GM21737 (cell line): ENCODE data around the gene TM9SF4.

Source experiments
- ATAC-seq: cut with Tn5 transposase; IDR thresholded peaks from one replicate; pipeline ENCODE4 v1.9.1; 2021; ENCODE audit warnings: mild to moderate bottlenecking, moderate library complexity; ENCODE audit not compliant: unreplicated experiment

The TM9SF4 gene

GRCh38 chr20:32127347-32127746 is 17.8 kb downstream of the TM9SF4 start:
- no peak for ATAC-seq

DNA sequence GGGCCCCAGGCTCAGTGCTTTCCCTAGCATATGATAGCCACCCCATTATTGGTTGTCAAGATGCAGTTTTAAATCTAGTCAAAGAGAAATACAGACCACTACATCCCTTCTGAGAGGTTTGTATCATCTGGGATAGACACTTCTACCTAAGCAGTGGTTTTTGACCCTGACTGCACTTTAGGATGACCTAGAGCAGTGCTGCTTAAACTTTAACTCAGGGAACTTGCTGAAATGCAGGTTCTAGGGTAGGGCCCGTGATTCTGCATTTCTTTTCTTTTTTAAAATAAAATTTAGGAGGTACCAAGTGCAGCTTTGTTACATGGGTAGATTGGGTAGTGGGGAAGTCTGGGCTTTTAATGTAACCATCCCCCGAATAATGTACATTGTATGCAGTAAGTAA is 18.7 kb downstream of the TM9SF4 start:
- ATAC-seq, result no peak

- no peak for ATAC-seq
Measured at GRCh38 chr20:32129863-32130262, 20.3 kb downstream of the TM9SF4 start.

DNA sequence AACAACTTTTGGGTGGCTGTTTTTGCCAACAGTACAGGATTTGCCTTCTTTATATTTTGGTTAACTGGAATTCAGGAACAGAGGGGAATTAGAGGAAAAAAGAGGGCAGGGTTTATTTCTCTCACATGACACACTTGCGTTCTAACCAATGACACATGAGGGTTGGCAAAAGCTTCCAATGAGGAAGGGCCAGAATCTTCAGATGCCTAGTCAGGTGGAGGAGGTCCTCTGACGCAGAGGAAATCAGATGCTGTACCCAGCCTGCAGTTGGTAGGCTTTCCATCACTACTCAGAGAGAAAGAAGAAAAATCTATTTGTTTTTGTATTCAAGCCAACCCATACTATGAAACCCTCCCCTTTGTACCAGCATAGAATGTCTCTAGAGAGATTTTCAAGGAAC is 20.8 kb downstream of the TM9SF4 start:
- ATAC-seq, result no peak

GRCh38 chr20:32130965-32131364 is 21.5 kb downstream of the TM9SF4 start:
- no peak for ATAC-seq

DNA sequence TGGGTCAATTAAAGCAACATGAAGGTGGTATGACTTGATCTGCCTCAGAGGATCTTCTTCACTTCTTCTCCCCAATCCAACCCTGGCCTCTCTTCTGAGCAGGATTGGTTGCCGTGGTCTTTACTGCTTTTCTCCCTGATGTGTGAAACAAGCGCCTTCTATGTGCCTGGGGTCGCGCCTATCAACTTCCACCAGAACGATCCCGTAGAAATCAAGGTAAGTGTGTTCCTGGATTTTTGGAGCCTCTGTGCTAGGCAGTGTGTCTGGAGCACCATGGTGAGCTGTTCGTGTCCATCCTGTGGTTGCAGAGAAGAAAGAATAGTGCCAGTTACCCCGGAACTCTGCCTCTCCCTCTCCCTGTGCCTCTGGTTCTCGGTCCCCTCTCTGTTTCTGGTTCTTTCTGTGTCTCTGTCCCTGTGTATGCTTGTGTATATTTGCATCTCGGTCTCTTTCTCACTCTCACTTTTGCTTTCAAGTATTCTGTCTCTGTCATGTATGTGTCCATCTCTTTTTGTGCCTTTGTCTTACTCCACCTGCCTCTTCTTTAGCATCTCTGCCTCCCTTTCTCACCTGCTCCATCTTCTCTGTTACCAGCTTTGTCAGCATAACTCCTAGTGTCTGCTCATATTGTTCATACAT is 23.5 kb downstream of the TM9SF4 start:
- ATAC-seq, result peak; percentile 82

DNA sequence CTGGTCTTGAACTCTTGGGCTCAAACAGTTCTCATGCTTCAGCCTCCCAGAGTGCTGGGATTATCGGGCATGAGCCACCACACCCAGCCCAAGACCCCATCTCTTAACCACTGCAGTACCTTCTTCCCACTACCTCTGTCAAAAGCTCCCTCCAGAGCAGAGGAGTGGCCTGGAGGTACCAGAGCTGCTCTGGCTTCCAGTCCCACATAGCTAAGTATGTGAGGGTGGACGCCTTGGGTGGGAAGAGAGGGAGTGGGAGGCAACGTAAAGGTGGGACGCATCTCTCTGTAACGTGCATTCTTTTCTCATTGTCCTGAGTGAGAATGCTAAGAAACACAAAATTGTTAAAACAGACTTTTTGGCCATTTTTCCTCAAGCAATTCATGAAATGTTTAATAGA is 24.5 kb downstream of the TM9SF4 start:
- no peak for ATAC-seq

DNA sequence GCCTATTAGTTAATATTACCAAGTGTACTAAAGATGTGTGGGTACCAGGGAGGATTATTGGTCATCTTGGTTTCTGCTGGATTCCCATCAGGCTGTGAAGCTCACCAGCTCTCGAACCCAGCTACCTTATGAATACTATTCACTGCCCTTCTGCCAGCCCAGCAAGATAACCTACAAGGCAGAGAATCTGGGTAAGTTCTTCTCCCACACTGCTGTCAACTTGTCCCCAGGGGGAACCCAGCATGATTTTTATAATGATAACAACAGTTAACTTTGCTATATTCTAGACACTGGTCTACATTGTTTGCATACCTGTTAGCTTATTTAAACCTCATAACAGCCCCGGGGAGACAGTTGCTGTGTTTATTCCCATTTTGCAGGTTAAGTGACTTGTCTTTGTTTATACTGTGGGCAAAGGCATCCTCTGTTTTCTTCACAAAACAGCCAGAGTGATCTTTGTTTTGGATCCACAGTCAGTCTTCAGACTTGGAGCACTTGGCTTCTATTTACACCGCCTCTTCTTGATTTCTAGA is 26.5 kb downstream of the TM9SF4 start:
- ATAC-seq, result no peak

DNA sequence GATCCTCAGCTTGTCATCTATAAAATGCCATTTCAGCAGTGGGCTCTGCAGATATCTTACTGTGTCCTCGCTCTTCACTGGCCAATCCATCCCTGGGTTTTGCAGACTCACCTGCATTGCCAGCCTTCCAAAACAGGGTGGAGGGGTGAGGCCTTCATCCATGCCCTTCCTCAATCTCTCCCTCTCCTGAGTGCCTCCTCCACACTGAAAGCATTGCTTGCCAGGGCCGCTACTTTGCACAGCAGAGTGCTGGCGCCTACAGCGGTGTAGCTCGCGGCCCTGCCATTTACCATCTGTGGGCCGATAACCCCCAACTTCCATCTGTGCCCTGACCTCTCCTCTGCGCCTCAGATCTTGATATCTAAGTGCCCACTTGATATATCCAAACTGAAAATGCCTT is 29.4 kb downstream of the TM9SF4 start:
- no peak for ATAC-seq

DNA sequence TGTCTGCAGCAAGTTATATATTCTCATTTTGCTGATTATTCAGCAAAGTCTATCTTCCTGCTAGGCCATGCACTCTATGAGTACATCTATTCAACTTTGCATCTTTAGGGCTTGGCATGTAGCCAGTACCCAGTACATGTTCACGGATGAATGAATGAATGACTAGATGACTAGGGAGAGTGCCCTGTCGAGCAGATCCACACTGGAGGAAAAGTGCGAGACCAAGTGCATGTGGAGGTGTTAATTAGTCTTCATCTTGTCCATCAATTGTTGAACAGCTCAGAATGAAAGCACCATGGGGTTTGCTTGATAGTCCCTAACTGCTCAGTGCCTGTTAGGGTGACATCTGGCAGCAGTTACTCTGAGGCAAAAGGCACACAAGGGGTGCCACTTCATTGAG is 30.4 kb downstream of the TM9SF4 start:
- no peak for ATAC-seq

DNA sequence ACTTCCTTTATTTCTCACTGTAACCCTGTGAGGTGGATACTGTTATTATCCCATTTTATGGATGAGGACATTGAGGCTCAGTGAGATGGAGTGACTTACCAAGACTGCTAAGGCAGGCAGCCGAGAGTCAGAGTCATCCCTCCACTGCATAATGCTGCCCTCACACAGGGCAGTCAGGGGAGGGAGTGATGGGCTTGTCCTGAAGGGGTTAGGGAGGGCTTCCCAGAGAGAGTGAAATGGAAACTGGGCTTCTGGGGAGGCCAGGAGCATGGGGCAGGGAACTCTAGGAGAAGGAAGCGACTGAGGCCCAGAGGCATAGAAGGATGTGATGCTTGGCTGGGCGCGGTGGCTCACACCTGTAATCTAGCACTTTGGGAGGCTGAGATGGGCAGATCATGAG is 31.1 kb downstream of the TM9SF4 start:
- ATAC-seq, result no peak

- no peak for ATAC-seq
Measured at GRCh38 chr20:32141465-32141980, 32.0 kb downstream of the TM9SF4 start.

GRCh38 chr20:32142088-32142487 is 32.6 kb downstream of the TM9SF4 start:
- ATAC-seq, result no peak

- no peak for ATAC-seq
Measured at GRCh38 chr20:32142991-32143390, 33.5 kb downstream of the TM9SF4 start.

- ATAC-seq, result no peak
Measured at GRCh38 chr20:32144898-32145662, 35.6 kb downstream of the TM9SF4 start.

- ATAC-seq, result no peak
Measured at GRCh38 chr20:32149566-32150170, 40.2 kb downstream of the TM9SF4 start.

DNA sequence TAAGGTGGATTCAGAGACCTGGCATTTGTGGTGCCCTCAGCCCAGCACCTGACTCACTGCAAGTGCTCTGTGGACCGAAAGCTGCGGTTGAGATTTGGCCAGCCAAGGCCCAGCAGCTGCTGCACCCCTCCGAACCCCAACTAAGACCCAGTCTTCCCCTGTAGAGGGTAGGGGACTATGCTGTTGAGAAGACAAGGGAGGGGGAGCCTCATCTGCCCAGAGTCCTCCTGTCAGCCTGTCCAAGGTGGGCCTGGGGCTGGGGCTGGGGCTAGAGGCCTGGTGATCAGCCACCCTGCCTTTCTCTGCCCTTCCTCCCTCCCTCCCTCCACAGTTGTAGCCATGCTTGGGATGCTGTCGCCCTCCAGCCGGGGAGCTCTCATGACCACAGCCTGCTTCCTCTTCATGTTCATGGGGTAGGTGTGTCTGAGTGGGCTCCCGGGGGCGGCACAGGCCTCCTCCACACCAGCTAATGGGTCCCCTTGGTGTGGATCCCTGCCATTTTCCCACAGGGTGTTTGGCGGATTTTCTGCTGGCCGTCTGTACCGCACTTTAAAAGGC is 40.9 kb downstream of the TM9SF4 start:
- no peak for ATAC-seq

GRCh38 chr20:32152421-32153155 is 43.1 kb downstream of the TM9SF4 start:
- no peak for ATAC-seq

DNA sequence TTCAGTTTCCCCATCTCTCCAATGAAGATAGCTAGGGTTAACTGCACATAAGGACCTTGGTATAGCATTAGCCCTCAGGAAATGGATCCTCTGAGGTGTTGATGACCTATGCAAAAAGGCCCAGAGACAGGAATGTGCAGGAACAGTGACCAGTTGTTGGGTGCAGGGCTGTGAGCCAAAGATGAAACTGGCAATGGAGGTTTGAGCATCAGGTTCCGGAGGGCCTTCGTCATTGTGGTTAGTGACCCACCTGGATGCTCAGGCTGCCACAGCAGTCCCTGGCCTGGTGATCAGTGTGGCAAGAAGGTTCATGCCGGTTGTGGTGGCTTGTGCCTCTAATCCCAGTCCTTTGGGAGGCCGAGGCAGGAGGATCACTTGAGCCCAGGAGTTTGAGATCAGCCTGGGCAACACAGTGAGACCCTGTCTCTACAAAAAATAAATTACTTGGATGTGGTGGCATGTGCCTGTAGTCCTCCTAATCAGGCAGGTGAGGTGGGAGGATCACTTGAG is 43.7 kb downstream of the TM9SF4 start:
- no peak for ATAC-seq

DNA sequence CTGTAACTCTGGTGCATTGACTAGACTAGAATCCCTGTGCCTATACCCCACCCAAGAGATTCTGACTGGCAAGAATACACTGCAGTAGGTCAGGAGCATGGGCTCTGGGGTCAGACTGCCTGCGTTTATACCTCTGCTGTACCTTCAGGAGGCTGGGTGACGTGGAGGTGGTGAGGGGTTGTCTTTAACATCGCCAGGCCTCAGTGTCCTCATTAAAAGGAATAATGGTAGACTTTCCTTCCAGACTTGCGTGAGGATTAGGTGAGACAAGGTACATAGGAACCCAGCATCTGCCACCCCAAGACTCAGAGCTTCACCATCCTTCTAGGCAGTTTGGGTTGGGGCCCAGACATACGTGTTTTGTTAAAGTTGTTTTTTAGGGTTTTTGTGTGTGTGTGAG is 44.3 kb downstream of the TM9SF4 start:
- no peak for ATAC-seq
